Gastrocnemius medialis (tissue), 4 donors: ENCODE measurements around the gene CHL1.

ENCODE experiments used
- CTCF ChIP-seq, 5 experiments: fragments of 450-650 bp in 3 of 5; fragments of 200-600 bp in 2 of 5; sonication (generic) in 2 of 5; IDR thresholded peaks in 4 of 5; conservative IDR thresholded peaks in 1 of 5; 1 replicate in 4 of 5; 2 replicates in 1 of 5; pipeline ENCODE4 v1.5.1; 2016 to 2019; ENCODE audit warnings: antibody characterized with exemption in 5 of 5, mild to moderate bottlenecking in 3 of 5, moderate library complexity in 3 of 5
- POLR2A ChIP-seq, 2 donors: fragments of 450-650 bp; IDR thresholded peaks; one replicate each; pipeline ENCODE4 v1.6.1; 2017; ENCODE audit warnings: antibody characterized with exemption in 2 of 2, mild to moderate bottlenecking in 2 of 2, moderate library complexity in 2 of 2

GRCh38 chr3:217948-218347 is 21.4 kb downstream of the CHL1 start:
- TF ChIP-seq CTCF (IDR thresholded peaks at IDR 0.05 in 4 of 5, conservative IDR thresholded peaks at IDR 0.05 in 1 of 5), result no peak
- TF ChIP-seq POLR2A (IDR thresholded peaks at IDR 0.05), result no peak
